ENCODE results near the gene ARL17B. TPM values are rescaled to one million over a fixed set of nuclear protein-coding genes. Genes with fewer than 3 reads are reported as not detected.
"Not testable (repeated sequence)": the region's sequence is repeated elsewhere in the genome, so short reads cannot be mapped to it uniquely, and the experiment has no call there.

ARL17B gene
- total RNA-seq, 1 experiment from 2014 or later = 11.3 TPM

- not testable (repeated sequence) for DNase-seq (ENCODE audit: low read depth)
These were observed 70.5 kb downstream of the ARL17B start for GRCh38 chr17:46290906-46291546.

DNA sequence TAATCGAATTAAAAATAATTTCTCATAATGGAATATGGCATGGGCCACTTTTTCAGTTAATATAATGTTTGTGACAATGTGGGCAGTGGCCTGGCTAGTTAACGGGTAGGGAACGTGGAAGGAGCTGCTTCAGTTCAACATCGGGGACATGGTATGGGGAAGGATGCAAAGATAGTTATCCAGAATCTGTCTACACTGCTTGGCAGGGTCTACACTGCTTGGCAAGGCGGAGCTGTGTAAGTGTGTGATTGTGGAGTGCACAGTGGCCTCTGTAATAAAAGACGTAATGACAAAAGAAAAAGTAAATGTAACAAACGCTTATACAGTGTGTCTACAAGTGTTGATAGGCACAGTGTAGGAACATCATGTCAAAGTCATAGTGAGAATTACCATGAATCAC lies 74.0 kb downstream of the ARL17B start:
- not testable (repeated sequence) for DNase-seq (ENCODE audit: low read depth)

- peak; percentile 51 for DNase-seq (ENCODE audit: low read depth)
These were observed 74.8 kb downstream of the ARL17B start for GRCh38 chr17:46286764-46287221.

DNA sequence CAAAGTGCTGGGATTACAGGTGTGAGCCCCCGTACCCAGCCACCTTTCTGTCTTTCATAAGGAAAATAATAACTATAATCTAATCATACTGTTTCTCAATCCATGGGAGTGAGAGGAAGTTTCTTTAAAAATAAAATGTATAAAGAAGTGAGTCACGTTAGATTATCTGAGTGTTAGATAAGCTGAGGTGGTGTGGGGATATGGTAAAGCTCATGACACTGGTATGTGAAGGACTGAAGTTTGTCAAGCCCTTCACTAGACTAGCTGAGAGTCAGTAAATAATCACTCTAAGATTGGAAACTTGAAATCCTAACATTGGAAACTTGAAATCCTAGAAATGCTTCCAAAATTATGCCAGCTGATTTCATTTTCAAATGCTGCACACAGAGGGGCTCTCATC lies 76.1 kb downstream of the ARL17B start:
- not testable (repeated sequence) for DNase-seq (ENCODE audit: low read depth)

DNA sequence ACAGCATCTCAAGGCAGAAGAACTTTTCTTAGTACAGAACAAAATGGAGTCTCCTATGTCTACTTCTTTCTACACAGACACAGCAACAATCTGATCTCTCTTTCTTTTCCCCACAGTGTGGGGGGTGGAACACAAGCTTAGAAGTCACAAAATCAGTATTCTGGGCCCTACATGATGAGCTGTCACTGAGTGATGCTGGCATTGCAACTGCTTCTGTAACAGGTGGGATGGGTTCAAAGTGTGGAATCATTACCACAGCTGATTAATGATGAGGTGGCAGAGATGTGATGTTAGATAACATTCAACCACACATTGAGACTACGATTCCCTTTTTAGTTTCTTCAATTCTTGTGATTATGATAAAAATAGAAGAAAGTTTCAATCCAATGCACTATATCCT lies 77.1 kb downstream of the ARL17B start:
- peak; percentile 79 for DNase-seq (ENCODE audit: low read depth)

DNA sequence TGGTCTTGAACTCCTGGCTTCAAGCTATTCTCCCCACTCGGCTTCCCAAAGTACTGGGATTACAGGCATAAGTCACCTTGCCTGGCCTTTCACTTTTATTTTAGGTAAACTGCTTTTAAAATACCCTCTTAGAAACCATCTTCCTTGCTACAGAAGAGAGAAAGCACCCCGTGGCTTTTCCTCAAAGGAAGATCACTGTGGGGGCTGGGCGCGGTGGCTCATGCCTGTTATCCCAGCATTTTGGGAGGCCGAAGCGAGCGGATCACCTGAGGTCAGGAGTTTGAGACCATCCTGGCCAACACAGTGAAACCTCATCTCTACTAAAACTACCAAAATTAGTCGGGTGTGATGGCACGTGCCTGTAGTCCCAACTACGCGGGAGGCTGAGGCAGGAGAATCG lies 78.9 kb downstream of the ARL17B start:
- not testable (repeated sequence) for DNase-seq (ENCODE audit: low read depth)

DNA sequence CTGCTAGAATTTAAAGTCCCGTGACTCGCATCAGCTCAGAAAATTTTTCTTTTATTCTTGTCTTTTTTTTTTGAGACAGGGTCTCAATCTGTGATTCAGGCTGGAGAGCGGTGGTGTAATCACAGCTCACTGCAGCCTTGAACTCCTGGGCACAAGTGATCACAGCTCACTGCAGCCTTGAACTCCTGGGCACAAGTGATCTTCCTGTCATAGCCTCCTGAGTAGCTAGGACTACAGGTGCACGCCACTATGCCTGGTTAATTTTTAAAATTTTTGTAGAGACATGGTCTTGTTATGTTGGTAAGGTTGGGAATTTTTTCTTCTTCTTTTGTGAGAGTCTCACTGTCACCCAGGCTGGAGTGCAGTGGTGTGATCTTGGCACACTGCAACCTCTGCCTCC lies 80.2 kb downstream of the ARL17B start:
- DNase-seq (ENCODE audit: low read depth) = not testable (repeated sequence)

- DNase-seq (ENCODE audit: low read depth) = not testable (repeated sequence)
These were observed 84.7 kb downstream of the ARL17B start for GRCh38 chr17:46276728-46277479.

DNA sequence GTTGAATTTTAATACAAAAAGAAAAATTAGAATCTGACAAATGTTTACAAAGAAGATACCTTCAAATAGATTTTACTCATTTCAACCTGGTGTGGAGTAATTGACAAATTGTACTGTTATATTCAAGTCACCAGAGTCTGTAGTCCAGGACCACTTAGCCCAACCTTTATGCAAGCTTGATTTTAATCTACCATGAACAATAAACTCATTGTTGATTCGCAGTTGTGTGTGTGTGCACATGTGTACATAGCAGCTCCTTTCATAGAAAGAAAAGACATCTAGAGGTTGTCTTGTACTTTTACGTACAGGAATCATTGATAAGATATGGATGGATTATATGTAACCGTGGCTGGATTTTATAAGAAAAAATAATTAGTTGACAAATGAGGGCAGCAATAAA lies 87.3 kb downstream of the ARL17B start:
- no peak for DNase-seq (ENCODE audit: low read depth)

DNA sequence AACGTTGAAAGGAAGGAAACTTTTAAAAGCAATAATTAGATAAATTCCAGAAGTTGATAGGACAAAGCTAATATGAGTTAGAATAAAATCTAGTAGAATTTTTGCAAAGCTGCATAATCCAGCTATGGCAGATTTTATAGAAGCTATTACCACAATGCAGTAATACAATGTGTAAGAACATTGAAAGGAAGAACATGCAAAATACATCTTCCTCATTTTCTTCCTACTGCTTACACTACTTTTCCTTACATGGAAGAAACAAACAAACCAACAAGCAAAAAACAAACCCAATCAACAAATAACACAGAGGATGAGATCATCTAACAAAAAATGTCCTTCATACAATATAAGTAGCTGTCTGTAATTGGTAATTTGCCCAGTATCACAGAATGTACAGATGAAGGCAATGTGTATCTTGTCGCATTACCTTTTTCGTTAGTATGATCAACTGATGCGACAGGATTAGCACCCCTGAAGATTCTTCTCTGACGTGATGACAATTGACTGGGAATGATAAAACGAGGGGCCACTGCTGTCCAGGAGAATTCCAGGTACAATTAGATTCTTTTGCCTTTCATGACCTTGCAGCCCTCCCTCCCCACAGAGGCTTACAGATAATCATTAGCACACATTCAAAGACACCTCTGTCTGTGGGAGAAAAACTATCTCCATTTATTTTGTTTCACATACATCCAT lies 87.9 kb downstream of the ARL17B start:
- no peak for DNase-seq (ENCODE audit: low read depth)

DNA sequence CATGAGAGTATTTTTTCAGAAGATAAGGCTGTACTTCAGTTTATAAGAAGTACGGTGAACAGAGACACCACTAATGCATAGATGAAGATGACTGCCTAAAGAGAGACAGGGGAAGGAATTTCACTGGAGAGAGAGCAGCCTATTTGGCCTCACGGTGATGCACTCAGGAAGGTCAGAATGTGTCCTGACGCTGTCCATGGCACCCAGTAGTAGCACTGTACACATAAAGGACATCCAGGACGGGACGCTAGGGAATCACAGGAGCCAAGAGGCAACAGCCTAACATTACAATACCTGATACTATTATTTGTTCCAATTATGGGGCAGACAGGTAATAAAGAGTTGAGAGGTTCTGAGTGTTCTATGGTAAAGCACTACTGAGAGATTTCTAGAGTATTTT lies 91.5 kb downstream of the ARL17B start:
- no peak for DNase-seq (ENCODE audit: low read depth)

- DNase-seq (ENCODE audit: low read depth) = peak; percentile 80
These were observed 94.7 kb downstream of the ARL17B start for GRCh38 chr17:46266656-46267544.

DNA sequence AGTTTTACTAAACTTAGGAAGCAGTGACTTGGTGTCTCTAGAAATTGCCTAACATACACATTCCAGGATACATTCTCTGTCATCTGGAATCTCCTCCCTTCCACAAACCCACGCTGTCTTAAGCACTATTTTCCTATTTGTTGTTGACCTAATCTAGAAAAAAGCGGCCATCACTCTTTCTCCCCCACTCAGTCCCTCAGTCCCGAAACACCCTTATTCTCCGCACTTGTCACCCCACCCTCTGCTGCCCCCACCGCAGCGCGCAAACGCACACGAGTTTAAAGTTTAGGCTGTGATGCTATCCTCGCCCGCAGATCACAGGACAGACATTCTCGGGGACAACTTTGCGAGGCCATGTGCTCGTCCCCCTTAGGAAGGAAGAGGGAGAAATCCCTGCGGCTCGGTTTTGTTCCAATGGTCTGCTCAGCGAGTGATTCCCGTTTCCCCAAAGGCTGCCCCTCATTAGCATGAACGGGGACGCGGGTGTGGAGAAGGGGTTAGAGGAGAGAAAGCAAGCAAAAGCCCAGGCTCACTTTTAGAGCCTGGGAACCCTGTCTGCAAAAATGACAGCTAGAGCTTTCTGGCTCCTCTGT lies 95.4 kb downstream of the ARL17B start:
- DNase-seq (ENCODE audit: low read depth) = not testable (repeated sequence)

DNA sequence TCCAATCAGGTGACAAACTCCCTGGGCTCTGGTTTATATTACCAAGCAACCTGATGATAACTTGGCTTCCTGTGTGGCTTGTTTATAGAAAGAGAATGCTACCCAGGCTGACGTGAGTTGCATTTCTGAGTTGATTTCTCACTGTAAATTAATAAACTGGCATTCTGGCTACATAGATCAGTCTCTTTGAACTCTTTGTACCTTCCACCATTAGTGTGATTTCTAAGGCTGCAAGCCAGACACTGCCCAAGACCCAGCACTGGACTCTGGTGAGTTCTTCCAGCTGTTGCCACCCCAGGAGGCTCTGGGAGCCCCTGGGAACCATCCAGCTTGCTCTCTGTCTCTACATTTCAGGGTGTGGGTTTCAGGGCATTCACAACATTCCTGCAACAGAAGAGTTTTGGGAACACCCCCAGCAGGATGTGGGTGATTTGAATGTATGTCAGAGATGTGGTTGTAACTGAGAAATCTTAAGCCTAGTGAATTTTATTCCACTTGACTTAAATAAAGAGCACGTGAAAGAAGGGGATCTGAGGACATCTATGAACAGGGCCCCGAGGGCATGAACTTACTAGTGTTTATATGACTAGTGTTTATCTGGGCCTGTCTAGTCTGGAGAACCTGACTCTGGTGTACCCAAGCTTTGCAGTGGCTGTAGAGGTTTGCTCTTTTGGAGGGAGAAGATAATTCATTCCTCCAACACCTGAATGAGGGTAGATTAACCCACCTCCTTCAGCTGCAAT lies 96.9 kb downstream of the ARL17B start:
- peak; percentile 74 for DNase-seq (ENCODE audit: low read depth)

- DNase-seq (ENCODE audit: low read depth) = no peak
These were observed 99.3 kb downstream of the ARL17B start for GRCh38 chr17:46262271-46262670.

DNA sequence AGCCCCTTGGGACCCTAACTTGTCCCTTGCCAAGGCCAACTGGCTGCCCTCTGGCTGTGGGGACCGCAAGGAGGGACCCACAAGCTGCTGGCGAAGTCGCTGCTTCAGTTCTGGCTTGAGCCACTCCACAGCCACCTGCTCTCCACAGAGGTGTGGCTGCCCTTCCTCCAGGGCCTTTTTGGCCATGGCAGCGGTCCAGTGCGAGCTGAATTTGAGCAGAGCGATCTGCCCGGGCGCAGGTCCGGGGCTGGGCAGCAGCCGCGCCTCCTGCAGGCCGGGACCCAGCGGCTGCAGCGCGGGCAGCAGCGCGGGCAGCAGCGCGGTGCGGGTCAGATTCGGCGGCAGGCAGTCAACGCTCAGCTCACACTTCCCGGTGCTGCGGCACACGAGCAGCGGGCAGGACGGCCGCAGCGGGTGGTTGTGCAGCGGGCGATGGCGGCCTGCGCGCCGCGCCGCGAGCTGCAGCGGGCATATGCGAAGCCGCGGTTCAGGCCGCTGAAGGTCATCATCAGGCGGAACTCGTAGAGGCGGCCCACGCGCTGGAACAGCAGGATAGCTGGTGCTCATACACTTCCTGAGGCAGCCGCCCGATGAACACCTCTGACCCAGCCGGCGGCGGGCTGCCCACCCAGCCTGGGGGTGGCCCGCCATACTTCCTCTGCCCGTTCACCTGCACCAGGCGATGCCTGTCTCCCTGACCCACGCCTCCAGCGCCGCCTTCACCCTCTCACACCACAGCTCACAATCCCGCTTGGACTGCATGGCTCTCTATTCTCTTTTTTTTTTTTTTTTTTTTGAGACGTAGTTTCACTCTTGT lies 101.5 kb downstream of the ARL17B start:
- DNase-seq (ENCODE audit: low read depth) = not testable (repeated sequence)

DNA sequence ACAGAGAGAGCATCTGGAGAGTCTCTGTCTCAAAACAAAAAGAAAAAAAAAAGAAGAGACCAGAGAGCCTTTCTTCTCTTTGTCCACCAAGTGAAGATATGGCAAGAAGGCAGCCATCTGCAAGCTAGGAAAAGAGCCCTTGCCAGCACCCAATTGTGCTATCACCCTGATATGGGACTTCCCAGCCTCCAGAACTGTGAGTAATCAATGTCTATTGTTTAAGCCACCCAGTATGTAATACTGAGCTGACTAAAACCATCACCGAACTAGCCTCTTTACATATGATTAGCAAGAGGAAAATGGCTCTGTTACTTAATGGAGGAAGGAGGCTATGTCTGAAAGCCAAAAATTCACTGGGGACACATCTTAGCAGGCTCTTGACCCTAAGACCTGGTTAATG lies 105.2 kb downstream of the ARL17B start:
- DNase-seq (ENCODE audit: low read depth) = not testable (repeated sequence)

DNA sequence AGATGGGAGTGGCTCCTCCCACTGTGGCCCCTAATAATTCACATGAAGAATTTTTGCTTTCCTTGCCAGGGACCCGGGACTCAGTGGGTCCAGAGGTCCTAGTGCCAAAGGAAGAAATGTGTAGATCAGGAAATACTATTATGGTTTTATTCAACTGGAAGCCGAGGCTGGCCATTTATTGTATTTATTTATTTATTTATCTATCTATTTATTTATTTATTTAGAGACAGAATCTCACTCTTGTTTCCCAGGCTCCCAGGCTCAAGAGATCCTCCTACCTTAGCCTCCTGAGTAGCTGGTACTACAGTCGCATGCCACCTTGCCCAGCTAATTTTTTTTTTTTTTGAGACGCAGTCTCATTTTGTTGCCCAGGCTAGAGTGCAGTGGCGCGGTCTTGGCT lies 107.4 kb downstream of the ARL17B start:
- DNase-seq (ENCODE audit: low read depth) = not testable (repeated sequence)

DNA sequence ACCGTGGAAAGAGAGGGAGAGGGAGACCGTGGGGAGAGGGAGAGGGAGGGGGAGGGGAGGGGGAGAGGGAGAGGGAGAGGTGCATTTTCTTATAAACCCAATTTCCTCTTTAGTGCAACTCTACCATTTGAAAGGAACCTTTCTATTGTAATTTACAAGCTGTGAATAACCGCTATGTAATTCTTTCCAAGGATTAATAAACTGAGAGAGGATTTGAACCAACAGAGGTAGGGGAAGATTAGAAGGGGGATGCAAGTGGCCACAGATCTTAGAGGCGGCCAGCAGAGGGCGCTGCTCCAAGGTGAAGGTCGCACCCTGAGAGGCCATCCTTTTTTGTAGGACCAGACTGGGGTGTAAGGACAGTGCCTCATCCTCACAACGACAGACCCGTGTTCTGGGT lies 107.8 kb downstream of the ARL17B start:
- peak; percentile 26 for DNase-seq (ENCODE audit: low read depth)

Data from LHCN-M2 (cell line).